ENCODE results near the gene RGS18.

The RGS18 gene

DNA sequence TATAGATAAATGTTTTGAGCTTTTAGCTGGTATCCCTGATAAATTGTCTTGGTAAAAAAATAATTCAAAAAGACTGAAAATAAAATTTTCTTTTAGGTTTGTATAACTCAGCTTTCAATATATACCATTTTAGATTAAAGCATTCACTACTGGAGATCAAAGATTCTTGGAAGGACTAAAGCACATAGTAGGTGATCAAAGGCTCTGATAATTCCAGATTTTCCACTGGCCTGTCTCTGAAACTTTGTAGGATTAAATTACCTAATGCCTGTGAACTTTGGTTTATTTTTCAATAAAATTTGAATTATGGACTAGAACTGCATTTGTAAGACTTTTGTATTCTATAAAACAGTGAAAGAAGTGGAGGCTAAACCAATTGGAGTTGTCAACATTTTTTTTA, 1.2 kb upstream of the RGS18 start:
- Histone ChIP-seq H2AFZ (ENCODE audit: low read depth) (no peak overlapping the region), H4K20me1 (ENCODE audit: insufficient read depth) (no peaks in the 10 kb centered on the region), H3K27ac (no peak overlapping the region), H3K9ac (no peak overlapping the region), H3K4me3 (IDR thresholded peaks at IDR 0.05; ENCODE audit: insufficient read depth, low read depth, low read length) (no peak overlapping the region), H3K4me1 (ENCODE audit: low read depth, poor library complexity, severe bottlenecking) (no peaks in the 10 kb centered on the region), H3K36me3 (ENCODE audit: insufficient read depth) (no peaks in the 10 kb centered on the region), H3K79me2 (ENCODE audit: insufficient read depth, low read depth) (no peaks in the 10 kb centered on the region), H3K27me3 (ENCODE audit: insufficient read depth, low read depth) (no peaks in the 10 kb centered on the region), H3K4me2 (no peak overlapping the region)
- TF ChIP-seq, protein P1, sequence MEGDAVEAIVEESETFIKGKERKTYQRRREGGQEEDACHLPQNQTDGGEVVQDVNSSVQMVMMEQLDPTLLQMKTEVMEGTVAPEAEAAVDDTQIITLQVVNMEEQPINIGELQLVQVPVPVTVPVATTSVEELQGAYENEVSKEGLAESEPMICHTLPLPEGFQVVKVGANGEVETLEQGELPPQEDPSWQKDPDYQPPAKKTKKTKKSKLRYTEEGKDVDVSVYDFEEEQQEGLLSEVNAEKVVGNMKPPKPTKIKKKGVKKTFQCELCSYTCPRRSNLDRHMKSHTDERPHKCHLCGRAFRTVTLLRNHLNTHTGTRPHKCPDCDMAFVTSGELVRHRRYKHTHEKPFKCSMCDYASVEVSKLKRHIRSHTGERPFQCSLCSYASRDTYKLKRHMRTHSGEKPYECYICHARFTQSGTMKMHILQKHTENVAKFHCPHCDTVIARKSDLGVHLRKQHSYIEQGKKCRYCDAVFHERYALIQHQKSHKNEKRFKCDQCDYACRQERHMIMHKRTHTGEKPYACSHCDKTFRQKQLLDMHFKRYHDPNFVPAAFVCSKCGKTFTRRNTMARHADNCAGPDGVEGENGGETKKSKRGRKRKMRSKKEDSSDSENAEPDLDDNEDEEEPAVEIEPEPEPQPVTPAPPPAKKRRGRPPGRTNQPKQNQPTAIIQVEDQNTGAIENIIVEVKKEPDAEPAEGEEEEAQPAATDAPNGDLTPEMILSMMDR (conservative IDR thresholded peaks at IDR 0.05; ENCODE audit: low read depth, low read length), result no peak

DNA sequence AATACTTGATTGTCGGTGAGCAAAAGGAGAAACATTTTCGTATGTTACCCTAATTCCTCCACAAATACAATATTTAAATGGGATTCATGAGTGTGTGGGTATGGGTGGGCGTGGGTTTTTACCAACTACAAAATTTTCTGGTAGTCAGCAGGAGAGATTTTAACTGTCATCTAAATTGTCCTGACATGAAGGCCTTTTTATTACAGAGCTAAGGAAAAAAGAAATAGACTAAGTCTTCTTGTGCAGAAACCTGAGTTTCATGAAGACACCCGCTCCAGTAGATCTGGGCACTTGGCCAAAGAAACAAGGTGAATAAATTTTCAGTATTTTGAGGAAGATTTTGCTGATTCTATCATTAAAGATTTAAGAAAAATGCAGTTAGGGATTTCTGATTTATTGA, 752 bp downstream of the RGS18 start:
- Histone ChIP-seq H2AFZ (ENCODE audit: low read depth) (no peak overlapping the region), H3K27me3 (ENCODE audit: insufficient read depth, low read depth) (no peaks in the 10 kb centered on the region), H3K36me3 (ENCODE audit: insufficient read depth) (no peaks in the 10 kb centered on the region), H3K4me3 (IDR thresholded peaks at IDR 0.05; ENCODE audit: insufficient read depth, low read depth, low read length) (no peak overlapping the region), H3K4me2 (no peak overlapping the region), H4K20me1 (ENCODE audit: insufficient read depth) (no peaks in the 10 kb centered on the region), H3K4me1 (ENCODE audit: low read depth, poor library complexity, severe bottlenecking) (no peaks in the 10 kb centered on the region), H3K27ac (no peak overlapping the region), H3K9ac (no peak overlapping the region), H3K79me2 (ENCODE audit: insufficient read depth, low read depth) (no peaks in the 10 kb centered on the region)
- TF ChIP-seq, protein P1 (conservative IDR thresholded peaks at IDR 0.05; ENCODE audit: low read depth, low read length), result no peak

DNA sequence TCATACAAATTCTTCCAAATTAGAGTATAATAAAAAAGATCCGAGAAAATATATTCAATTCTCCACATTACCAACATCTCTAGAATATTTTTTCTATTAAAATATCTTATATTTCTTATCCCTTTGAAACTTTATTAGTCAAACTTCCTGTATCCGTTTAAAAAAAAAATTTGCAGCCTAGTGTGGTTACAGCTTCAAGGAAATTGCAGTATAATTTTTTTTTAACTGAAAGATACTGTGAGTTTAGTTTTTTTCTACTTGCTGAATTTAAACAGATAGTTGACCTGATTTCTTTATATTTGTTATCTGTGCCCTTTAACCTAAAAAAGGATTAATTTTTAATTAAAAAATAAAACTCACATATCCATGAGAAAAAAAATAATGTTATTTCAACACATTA, 1.5 kb downstream of the RGS18 start:
- no peak overlapping the region for H2AFZ ChIP-seq (ENCODE audit: low read depth)

DNA sequence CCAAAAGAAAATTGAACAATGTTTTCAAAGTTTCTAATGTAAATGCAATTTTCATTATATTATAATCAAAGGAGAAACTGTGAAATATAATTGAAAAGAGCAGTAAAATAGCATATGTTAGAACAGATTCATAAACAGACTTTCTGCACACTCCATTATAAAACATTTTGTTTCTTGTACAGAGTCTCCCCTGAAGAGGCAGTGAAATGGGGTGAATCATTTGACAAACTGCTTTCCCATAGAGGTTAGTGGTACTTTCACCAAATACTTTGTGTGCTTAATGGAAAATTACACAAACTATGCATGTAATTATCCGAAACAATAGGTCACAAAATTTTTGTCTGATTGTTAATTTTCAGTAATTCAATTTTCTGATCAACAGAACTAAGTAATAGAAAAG, 1.9 kb downstream of the RGS18 start:
- Histone ChIP-seq H2AFZ (ENCODE audit: low read depth) (no peak overlapping the region), H3K27ac (no peak overlapping the region), H4K20me1 (ENCODE audit: insufficient read depth) (no peaks in the 10 kb centered on the region), H3K9ac (no peak overlapping the region), H3K79me2 (ENCODE audit: insufficient read depth, low read depth) (no peaks in the 10 kb centered on the region), H3K4me3 (IDR thresholded peaks at IDR 0.05; ENCODE audit: insufficient read depth, low read depth, low read length) (no peak overlapping the region), H3K4me1 (ENCODE audit: low read depth, poor library complexity, severe bottlenecking) (no peaks in the 10 kb centered on the region), H3K36me3 (ENCODE audit: insufficient read depth) (no peaks in the 10 kb centered on the region), H3K4me2 (no peak overlapping the region), H3K27me3 (ENCODE audit: insufficient read depth, low read depth) (no peaks in the 10 kb centered on the region)
- TF ChIP-seq, protein P1 (conservative IDR thresholded peaks at IDR 0.05; ENCODE audit: low read depth, low read length), result no peak

More for the DNA sequence above, 1.5 kb downstream of the RGS18 start:
- no peaks in the 10 kb centered on the region for H3K79me2 ChIP-seq (ENCODE audit: insufficient read depth, low read depth)
- no peaks in the 10 kb centered on the region for H3K27me3 ChIP-seq (ENCODE audit: insufficient read depth, low read depth)
- no peaks in the 10 kb centered on the region for H3K4me1 ChIP-seq (ENCODE audit: low read depth, poor library complexity, severe bottlenecking)
- no peak overlapping the region for H3K27ac ChIP-seq
- no peaks in the 10 kb centered on the region for H3K36me3 ChIP-seq (ENCODE audit: insufficient read depth)
- no peak overlapping the region for H3K4me2 ChIP-seq
- no peaks in the 10 kb centered on the region for H4K20me1 ChIP-seq (ENCODE audit: insufficient read depth)
- TF ChIP-seq, protein P1 (conservative IDR thresholded peaks at IDR 0.05; ENCODE audit: low read depth, low read length), result no peak
- no peak overlapping the region for H3K4me3 ChIP-seq (IDR thresholded peaks at IDR 0.05; ENCODE audit: insufficient read depth, low read depth, low read length)
- no peak overlapping the region for H3K9ac ChIP-seq
